HepG2 (cell line): ENCODE results near the gene GPR33. TPM values are rescaled to one million over a fixed set of nuclear protein-coding genes. Genes with fewer than 3 reads are reported as not detected.
A peak's percentile ranks its signal among the peaks of the same experiment; 100 is the strongest.

Experiments
- DMTF1 ChIP-seq: sonication (generic); formaldehyde crosslinking; IDR thresholded peaks from 2 replicates; pipeline ENCODE4 v1.4.0; 2020; ENCODE audit warnings: mild to moderate bottlenecking, missing genetic modification reagents
- HMG20B ChIP-seq: conservative IDR thresholded peaks from 2 replicates; pipeline ENCODE4 v1.6.1; 2016; ENCODE audit warnings: missing genetic modification reagents, missing compliant biosample characterization
- IRF9 ChIP-seq: sonication (generic); formaldehyde crosslinking; IDR thresholded peaks from 2 replicates; pipeline ENCODE4 v1.8.0; 2022; ENCODE audit warnings: missing genetic modification reagents, mild to moderate bottlenecking, borderline replicate concordance
- KDM6A ChIP-seq: IDR thresholded peaks from 2 replicates; pipeline ENCODE4 v1.6.1; 2016; ENCODE audit warnings: low read depth
- KLF13 ChIP-seq: sonication (generic); formaldehyde crosslinking; IDR thresholded peaks from 2 replicates; pipeline ENCODE4 v1.4.0; 2020; ENCODE audit warnings: mild to moderate bottlenecking, missing genetic modification reagents
- MXD3 ChIP-seq: IDR thresholded peaks from 2 replicates; pipeline ENCODE4 v1.6.1; 2016; ENCODE audit warnings: mild to moderate bottlenecking, missing biosample characterization, missing genetic modification reagents
- PLSCR1 ChIP-seq: sonication (generic); formaldehyde crosslinking; IDR thresholded peaks from 2 replicates; pipeline ENCODE4 v1.5.0; 2020; ENCODE audit warnings: missing genetic modification reagents, mild to moderate bottlenecking, borderline replicate concordance
- POLR2G ChIP-seq: fragments of 200-400 bp; formaldehyde crosslinking; IDR thresholded peaks from 2 replicates; pipeline ENCODE4 v1.6.1; 2018; ENCODE audit warnings: mild to moderate bottlenecking, low read depth, low read length, moderate library complexity
- RFXANK ChIP-seq: IDR thresholded peaks from 2 replicates; pipeline ENCODE4 v1.6.1; 2016
- SCMH1 ChIP-seq: sonication (generic); formaldehyde crosslinking; IDR thresholded peaks from 2 replicates; pipeline ENCODE4 v1.9.0; 2021; ENCODE audit warnings: missing genetic modification reagents, mild to moderate bottlenecking, borderline replicate concordance
- SRSF9 ChIP-seq: fragments of 200-400 bp; formaldehyde crosslinking; IDR thresholded peaks from 2 replicates; pipeline ENCODE4 v1.6.1; 2018; ENCODE audit warnings: borderline replicate concordance, mild to moderate bottlenecking, low read depth, low read length; ENCODE audit not compliant: insufficient read depth, poor library complexity, severe bottlenecking
- STAT5B ChIP-seq: sonication (generic); formaldehyde crosslinking; IDR thresholded peaks from 2 replicates; pipeline ENCODE4 v1.4.0; 2020; ENCODE audit warnings: missing genetic modification reagents
- TFE3 ChIP-seq: IDR thresholded peaks from 2 replicates; pipeline ENCODE4 v1.6.1; 2016
- THAP11 ChIP-seq: IDR thresholded peaks from 2 replicates; pipeline ENCODE4 v1.6.1; 2016; ENCODE audit warnings: missing biosample characterization, missing genetic modification reagents
- ZFP36 ChIP-seq: fragments of 150-350 bp; IDR thresholded peaks from 2 replicates; pipeline ENCODE4 v1.6.1; 2018; ENCODE audit warnings: borderline replicate concordance, low read length, low read depth; ENCODE audit not compliant: partially characterized antibody
- ZNF235 ChIP-seq: sonication (generic); formaldehyde crosslinking; IDR thresholded peaks from 2 replicates; pipeline ENCODE4 v1.8.1; 2023; ENCODE audit warnings: mild to moderate bottlenecking, missing genetic modification reagents, borderline replicate concordance
- ZNF576 ChIP-seq: sonication (generic); formaldehyde crosslinking; IDR thresholded peaks from 2 replicates; pipeline ENCODE4 v1.4.0; 2020; ENCODE audit warnings: mild to moderate bottlenecking, missing genetic modification reagents
- ZNF615 ChIP-seq: sonication (generic); formaldehyde crosslinking; IDR thresholded peaks from 2 replicates; pipeline ENCODE4 v1.5.0; 2020; ENCODE audit warnings: mild to moderate bottlenecking, missing genetic modification reagents, borderline replicate concordance
- ZNF850 ChIP-seq: sonication (generic); formaldehyde crosslinking; conservative IDR thresholded peaks from 2 replicates; pipeline ENCODE4 v1.9.0; 2021; ENCODE audit warnings: mild to moderate bottlenecking, missing genetic modification reagents
- ZSCAN21 ChIP-seq: sonication (generic); formaldehyde crosslinking; IDR thresholded peaks from 2 replicates; pipeline ENCODE4 v1.8.0; 2022; ENCODE audit warnings: mild to moderate bottlenecking, missing genetic modification reagents, moderate library complexity, borderline replicate concordance
- ZSCAN25 ChIP-seq: sonication (generic); formaldehyde crosslinking; IDR thresholded peaks from 2 replicates; pipeline ENCODE4 v1.8.0; 2022; ENCODE audit warnings: mild to moderate bottlenecking, missing genetic modification reagents
- polyA plus RNA-seq, 8 experiments: library from polyadenylated mRNA; depleted of rRNA in 3 of 8; stranded (reverse) in 7 of 8; unstranded in 1 of 8; fragments of >200 nt; fragmentation: Illumina TruSeq in 4 of 8; extraction: Trizol in 4 of 8; gene quantifications; 2 replicates each; pipeline versions ENCODE4 v1.2.1 to v1.2.3, GENCODE V29; 2011 to 2016; ENCODE audit warnings: low read depth in 4 of 8, missing spikeins in 1 of 8, mixed read lengths in 1 of 8; ENCODE audit not compliant: insufficient read depth in 1 of 8
- total RNA-seq, 5 experiments: library from RNA; depleted of rRNA; stranded (reverse); fragments of >200 nt; fragmentation: Illumina TruSeq; extraction: Trizol; gene quantifications; 2 replicates each; pipeline ENCODE4 v1.2.3, GENCODE V29; 2016; ENCODE audit warnings: low read depth in 1 of 5

The GPR33 gene
- total and polyA plus RNA-seq, 2 of the 13 experiments (the other 11 are each of a cell fraction or from before 2014, with no cell fraction given) = not detected

- TF ChIP-seq ZFP36 (peak; percentile 3), ZNF235 (CRISPR knock-in tag) (peak; percentile 97), THAP11 (peak; percentile 89), RFXANK (peak; percentile 91), DMTF1 (CRISPR knock-in tag) (peak; percentile 99), PLSCR1 (peak; percentile 94; the same call in 1 of the 2 replicates), MXD3 (CRISPR knock-in tag) (peak; percentile 100), ZSCAN25 (CRISPR knock-in tag) (peak; percentile 94), KDM6A (peak; percentile 73; the same call in 1 of the 2 replicates), ZNF850 (CRISPR knock-in tag) (peak; percentile 92), STAT5B (peak; percentile 97), HMG20B (CRISPR knock-in tag) (no peak; the same call in 1 of the 2 replicates), KLF13 (CRISPR knock-in tag) (peak; percentile 100), TFE3 (peak; percentile 92), ZNF576 (CRISPR knock-in tag) (peak; percentile 97), POLR2G (peak; percentile 100), IRF9 (CRISPR knock-in tag) (peak; percentile 100), ZNF615 (CRISPR knock-in tag) (peak; percentile 91; the same call in 1 of the 2 replicates), SCMH1 (CRISPR knock-in tag) (no peak), ZSCAN21 (CRISPR knock-in tag) (peak; percentile 100), SRSF9 (no peak)
Observed at GRCh38 chr14:31456841-31457664, 30.8 kb downstream of the GPR33 start, which contains the start of gene DTD2 (continued).
